Measurements from ENCODE around the gene RAB29. TPM values are rescaled to one million over a fixed set of nuclear protein-coding genes. Genes with fewer than 3 reads are reported as not detected.

The RAB29 gene
- total and polyA plus RNA-seq, 9 of the 15 experiments (the other 6 are each of a cell fraction or from before 2014, with no cell fraction given), result 6.3 to 17.6 (median 8.0) TPM

DNA sequence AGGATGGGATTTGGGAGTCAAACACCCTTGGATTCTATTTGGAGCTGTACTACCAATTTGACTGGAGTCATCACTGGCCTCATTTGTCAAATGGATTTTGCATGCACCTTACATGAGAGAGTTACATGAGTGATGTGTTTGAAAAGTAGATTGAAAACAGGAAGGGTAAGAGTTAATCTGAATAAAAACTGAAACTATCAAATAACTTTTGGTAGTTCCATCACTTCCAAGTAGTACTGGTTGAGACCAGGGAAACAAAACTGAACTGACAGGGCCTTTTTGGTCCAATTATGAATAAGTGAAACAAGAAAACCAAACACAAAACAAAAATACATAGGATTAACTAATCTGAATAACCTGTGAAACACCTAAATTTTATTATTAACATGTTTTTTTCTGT lies 55.5 kb downstream of the RAB29 start:
- DNase-seq (ENCODE audit: extremely low read depth in 1 of 4, low spot score in 3 of 4) (no peak), ATAC-seq (no peak), FAIRE-seq (no peak)
- no peak for TF ChIP-seq SLC30A9 (CRISPR knock-in tag; IDR thresholded peaks at IDR 0.05)
- TF ChIP-seq GATAD2A (IDR thresholded peaks at IDR 0.05), result no peak
- TF ChIP-seq, protein P1, sequence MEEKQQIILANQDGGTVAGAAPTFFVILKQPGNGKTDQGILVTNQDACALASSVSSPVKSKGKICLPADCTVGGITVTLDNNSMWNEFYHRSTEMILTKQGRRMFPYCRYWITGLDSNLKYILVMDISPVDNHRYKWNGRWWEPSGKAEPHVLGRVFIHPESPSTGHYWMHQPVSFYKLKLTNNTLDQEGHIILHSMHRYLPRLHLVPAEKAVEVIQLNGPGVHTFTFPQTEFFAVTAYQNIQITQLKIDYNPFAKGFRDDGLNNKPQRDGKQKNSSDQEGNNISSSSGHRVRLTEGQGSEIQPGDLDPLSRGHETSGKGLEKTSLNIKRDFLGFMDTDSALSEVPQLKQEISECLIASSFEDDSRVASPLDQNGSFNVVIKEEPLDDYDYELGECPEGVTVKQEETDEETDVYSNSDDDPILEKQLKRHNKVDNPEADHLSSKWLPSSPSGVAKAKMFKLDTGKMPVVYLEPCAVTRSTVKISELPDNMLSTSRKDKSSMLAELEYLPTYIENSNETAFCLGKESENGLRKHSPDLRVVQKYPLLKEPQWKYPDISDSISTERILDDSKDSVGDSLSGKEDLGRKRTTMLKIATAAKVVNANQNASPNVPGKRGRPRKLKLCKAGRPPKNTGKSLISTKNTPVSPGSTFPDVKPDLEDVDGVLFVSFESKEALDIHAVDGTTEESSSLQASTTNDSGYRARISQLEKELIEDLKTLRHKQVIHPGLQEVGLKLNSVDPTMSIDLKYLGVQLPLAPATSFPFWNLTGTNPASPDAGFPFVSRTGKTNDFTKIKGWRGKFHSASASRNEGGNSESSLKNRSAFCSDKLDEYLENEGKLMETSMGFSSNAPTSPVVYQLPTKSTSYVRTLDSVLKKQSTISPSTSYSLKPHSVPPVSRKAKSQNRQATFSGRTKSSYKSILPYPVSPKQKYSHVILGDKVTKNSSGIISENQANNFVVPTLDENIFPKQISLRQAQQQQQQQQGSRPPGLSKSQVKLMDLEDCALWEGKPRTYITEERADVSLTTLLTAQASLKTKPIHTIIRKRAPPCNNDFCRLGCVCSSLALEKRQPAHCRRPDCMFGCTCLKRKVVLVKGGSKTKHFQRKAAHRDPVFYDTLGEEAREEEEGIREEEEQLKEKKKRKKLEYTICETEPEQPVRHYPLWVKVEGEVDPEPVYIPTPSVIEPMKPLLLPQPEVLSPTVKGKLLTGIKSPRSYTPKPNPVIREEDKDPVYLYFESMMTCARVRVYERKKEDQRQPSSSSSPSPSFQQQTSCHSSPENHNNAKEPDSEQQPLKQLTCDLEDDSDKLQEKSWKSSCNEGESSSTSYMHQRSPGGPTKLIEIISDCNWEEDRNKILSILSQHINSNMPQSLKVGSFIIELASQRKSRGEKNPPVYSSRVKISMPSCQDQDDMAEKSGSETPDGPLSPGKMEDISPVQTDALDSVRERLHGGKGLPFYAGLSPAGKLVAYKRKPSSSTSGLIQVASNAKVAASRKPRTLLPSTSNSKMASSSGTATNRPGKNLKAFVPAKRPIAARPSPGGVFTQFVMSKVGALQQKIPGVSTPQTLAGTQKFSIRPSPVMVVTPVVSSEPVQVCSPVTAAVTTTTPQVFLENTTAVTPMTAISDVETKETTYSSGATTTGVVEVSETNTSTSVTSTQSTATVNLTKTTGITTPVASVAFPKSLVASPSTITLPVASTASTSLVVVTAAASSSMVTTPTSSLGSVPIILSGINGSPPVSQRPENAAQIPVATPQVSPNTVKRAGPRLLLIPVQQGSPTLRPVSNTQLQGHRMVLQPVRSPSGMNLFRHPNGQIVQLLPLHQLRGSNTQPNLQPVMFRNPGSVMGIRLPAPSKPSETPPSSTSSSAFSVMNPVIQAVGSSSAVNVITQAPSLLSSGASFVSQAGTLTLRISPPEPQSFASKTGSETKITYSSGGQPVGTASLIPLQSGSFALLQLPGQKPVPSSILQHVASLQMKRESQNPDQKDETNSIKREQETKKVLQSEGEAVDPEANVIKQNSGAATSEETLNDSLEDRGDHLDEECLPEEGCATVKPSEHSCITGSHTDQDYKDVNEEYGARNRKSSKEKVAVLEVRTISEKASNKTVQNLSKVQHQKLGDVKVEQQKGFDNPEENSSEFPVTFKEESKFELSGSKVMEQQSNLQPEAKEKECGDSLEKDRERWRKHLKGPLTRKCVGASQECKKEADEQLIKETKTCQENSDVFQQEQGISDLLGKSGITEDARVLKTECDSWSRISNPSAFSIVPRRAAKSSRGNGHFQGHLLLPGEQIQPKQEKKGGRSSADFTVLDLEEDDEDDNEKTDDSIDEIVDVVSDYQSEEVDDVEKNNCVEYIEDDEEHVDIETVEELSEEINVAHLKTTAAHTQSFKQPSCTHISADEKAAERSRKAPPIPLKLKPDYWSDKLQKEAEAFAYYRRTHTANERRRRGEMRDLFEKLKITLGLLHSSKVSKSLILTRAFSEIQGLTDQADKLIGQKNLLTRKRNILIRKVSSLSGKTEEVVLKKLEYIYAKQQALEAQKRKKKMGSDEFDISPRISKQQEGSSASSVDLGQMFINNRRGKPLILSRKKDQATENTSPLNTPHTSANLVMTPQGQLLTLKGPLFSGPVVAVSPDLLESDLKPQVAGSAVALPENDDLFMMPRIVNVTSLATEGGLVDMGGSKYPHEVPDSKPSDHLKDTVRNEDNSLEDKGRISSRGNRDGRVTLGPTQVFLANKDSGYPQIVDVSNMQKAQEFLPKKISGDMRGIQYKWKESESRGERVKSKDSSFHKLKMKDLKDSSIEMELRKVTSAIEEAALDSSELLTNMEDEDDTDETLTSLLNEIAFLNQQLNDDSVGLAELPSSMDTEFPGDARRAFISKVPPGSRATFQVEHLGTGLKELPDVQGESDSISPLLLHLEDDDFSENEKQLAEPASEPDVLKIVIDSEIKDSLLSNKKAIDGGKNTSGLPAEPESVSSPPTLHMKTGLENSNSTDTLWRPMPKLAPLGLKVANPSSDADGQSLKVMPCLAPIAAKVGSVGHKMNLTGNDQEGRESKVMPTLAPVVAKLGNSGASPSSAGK (IDR thresholded peaks at IDR 0.05), result no peak
- TF ChIP-seq, protein P2, sequence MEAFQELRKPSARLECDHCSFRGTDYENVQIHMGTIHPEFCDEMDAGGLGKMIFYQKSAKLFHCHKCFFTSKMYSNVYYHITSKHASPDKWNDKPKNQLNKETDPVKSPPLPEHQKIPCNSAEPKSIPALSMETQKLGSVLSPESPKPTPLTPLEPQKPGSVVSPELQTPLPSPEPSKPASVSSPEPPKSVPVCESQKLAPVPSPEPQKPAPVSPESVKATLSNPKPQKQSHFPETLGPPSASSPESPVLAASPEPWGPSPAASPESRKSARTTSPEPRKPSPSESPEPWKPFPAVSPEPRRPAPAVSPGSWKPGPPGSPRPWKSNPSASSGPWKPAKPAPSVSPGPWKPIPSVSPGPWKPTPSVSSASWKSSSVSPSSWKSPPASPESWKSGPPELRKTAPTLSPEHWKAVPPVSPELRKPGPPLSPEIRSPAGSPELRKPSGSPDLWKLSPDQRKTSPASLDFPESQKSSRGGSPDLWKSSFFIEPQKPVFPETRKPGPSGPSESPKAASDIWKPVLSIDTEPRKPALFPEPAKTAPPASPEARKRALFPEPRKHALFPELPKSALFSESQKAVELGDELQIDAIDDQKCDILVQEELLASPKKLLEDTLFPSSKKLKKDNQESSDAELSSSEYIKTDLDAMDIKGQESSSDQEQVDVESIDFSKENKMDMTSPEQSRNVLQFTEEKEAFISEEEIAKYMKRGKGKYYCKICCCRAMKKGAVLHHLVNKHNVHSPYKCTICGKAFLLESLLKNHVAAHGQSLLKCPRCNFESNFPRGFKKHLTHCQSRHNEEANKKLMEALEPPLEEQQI (IDR thresholded peaks at IDR 0.05), result no peak
- TF ChIP-seq ZNF57 (CRISPR knock-in tag; IDR thresholded peaks at IDR 0.05), result no peak
- TF ChIP-seq PTBP1 (IDR thresholded peaks at IDR 0.05; ENCODE audit: low read depth, low read length), result no peak
- BruUV-seq (replicated peaks), result no TSS peak
- Histone ChIP-seq H3K4me3 (no peak overlapping the region), H3K36me3 (ENCODE audit: control insufficient read depth, insufficient read depth, low read length) (peaks cover 93% of the 10 kb centered on the region), H4K20me1 (replicated peaks; ENCODE audit: control insufficient read depth, insufficient read depth, low read length) (no peaks in the 10 kb centered on the region), H3K9me1 (ENCODE audit: control insufficient read depth, insufficient read depth, low read length) (no peaks in the 10 kb centered on the region), H3K4me1 (replicated peaks in 1 of 2; ENCODE audit: control insufficient read depth in 2 of 2, insufficient read depth in 2 of 2, low read length in 2 of 2) (no peaks in the 10 kb centered on the region), H2AFZ (ENCODE audit: low read depth, low read length) (no peak overlapping the region), H3K27me3 (ENCODE audit: control insufficient read depth in 2 of 2, insufficient read depth in 2 of 2, low read length in 2 of 2) (no peaks in the 10 kb centered on the region), H3K79me2 (ENCODE audit: control insufficient read depth, insufficient read depth, low read length) (peaks cover 3% of the 10 kb centered on the region; the same call in 1 of the 3 replicates), H3K9me3 (replicated peaks; ENCODE audit: control insufficient read depth, insufficient read depth, low read depth, low read length) (no peaks in the 10 kb centered on the region), H3K4me2 (ENCODE audit: insufficient read depth, low read length) (no peak overlapping the region), H3K27ac (ENCODE audit: extremely low read depth, low read depth, low read length) (no peak overlapping the region), H3K9ac (ENCODE audit: insufficient read depth in 1 of 2, low read depth in 2 of 2, low read length in 2 of 2) (no peak overlapping the region)
- intact Hi-C loops (cut with micrococcal nuclease) (no loop called here), in situ Hi-C loops (cut with MboI) (no loop called here)
- POLR2A ChIA-PET, result interaction anchor here (1.2 kb wide), 1 partner anchor 10 kb away, joined by 3 read pairs; no protein-coding TSS in a partner anchor
- CTCF ChIA-PET (ENCODE audit: low intra/inter-chr PET ratio), result no interaction called here

Data from K562 (cell line).